Right lobe of liver (tissue), 4 donors: ENCODE measurements around the gene SLC16A14.

Source experiments
- POLR2A ChIP-seq: fragments of 450-650 bp; IDR thresholded peaks from one replicate; pipeline ENCODE4 v1.6.1; 2017; ENCODE audit warnings: antibody characterized with exemption, mild to moderate bottlenecking
- TF ChIP-seq, protein P1 (sequence below), 4 donors: fragments of 200-600 bp in 3 of 4; fragments of 450-650 bp in 1 of 4; IDR thresholded peaks; one replicate each; pipeline versions ENCODE4 v1.5.1 to v1.8.0; 2016 to 2022; ENCODE audit warnings: antibody characterized with exemption in 4 of 4, mild to moderate bottlenecking in 2 of 4
- donor health status: DM: no; HTN: no; CAD: no.
- donor health status: DM: no; HTN: no; CAD: no.
- donor health status: DM: no; HTN: yes; CAD: no.

DNA sequence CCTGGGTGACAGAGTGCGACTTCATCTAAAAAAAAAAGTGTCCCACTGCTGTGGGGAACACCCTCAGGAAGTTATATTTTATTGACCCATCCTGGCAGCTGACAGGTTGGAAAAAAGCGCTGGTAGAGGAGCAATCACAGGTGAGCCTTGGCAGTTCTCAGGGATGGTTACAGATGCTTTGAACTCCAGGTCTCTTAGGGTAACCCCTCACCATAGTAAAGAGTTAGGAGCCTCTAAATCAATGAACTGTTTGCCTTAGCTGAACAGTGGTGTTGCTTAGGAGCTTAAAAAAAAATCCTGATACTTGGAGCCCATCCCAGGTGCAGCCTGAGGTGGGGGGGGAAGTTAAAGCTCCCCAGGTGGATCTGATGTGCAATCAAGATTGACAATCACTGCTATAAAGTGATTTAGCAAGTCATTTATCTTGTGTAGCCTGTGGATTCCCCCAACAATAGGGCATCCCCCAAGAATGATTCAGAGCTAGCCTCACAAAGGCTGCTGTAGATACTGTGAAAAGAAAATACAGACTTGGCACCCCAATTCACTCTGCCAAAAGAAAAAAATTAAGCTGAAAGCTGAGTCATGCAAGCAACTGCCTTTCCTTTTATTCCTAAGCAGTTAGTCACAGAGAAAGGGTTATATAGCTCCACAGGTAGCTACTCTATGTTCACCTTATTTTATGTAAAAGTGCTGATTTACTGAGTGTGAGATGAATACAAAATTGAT is 14.8 kb downstream of the SLC16A14 start:
- TF ChIP-seq, protein P1, sequence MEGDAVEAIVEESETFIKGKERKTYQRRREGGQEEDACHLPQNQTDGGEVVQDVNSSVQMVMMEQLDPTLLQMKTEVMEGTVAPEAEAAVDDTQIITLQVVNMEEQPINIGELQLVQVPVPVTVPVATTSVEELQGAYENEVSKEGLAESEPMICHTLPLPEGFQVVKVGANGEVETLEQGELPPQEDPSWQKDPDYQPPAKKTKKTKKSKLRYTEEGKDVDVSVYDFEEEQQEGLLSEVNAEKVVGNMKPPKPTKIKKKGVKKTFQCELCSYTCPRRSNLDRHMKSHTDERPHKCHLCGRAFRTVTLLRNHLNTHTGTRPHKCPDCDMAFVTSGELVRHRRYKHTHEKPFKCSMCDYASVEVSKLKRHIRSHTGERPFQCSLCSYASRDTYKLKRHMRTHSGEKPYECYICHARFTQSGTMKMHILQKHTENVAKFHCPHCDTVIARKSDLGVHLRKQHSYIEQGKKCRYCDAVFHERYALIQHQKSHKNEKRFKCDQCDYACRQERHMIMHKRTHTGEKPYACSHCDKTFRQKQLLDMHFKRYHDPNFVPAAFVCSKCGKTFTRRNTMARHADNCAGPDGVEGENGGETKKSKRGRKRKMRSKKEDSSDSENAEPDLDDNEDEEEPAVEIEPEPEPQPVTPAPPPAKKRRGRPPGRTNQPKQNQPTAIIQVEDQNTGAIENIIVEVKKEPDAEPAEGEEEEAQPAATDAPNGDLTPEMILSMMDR (IDR thresholded peaks at IDR 0.05): no peak
- no peak for TF ChIP-seq POLR2A
